Cerebellar nuclear complex (tissue), 1 donor: ENCODE data around the gene TNFRSF12A.
A peak's percentile ranks its signal among the peaks of the same experiment; 100 is the strongest.

ENCODE experiments used
- DNase-seq, 2 experiments: peaks; one replicate each; lab custom pipeline; 2025; lab: John Stamatoyannopoulos, UW

Gene TNFRSF12A

GRCh38 chr16:3012828-3013420 lies 7.2 kb upstream of the TNFRSF12A start, which contains the start of gene CLDN9:
Gene CLDN9 (plus strand): TSS chr16:3012923. CDS start chr16:3013363, 440 bp downstream.
- DNase-seq: no peak

DNA sequence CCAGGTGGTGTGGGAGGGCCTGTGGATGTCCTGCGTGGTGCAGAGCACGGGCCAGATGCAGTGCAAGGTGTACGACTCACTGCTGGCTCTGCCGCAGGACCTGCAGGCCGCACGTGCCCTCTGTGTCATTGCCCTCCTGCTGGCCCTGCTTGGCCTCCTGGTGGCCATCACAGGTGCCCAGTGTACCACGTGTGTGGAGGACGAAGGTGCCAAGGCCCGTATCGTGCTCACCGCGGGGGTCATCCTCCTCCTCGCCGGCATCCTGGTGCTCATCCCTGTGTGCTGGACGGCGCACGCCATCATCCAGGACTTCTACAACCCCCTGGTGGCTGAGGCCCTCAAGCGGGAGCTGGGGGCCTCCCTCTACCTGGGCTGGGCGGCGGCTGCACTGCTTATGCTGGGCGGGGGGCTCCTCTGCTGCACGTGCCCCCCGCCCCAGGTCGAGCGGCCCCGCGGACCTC lies 6.6 kb upstream of the TNFRSF12A start:
- DNase-seq: no peak

DNA sequence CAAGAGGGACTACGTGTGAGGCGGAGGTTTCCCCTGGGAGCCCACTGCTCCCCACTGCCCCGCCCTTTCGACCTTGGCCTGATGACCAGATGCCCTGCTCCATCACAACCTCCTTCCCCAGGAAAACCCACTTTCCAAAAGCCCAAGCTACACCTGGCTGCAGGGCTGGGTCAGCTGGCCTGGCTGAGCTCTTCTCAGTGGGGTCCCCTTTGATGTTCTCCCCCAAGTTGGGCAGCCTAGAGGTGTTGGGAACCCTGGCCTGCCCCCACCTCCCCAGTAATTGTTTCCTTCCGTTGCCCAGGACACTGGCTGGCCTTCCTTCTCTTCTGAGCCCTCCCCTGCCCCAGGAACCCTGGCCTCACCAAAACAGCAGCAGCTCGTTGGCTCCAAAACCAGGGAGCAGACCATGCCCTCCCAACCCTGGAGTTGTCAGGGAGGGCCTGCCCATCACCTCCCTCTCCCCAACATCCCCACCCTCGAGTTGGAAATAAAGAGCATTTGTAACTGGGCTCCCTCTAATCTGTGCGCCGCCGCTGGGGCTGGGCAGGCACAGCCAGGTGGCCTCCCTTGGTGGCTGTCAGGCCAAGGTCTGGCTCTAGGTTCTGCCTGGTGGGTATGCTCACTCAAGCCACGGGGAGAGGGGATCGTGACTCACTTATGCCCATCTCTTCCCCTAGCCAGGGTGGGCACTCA lies 6.0 kb upstream of the TNFRSF12A start:
- no peak for DNase-seq

- no peak for DNase-seq
Measured at GRCh38 chr16:3014971-3015370, 5.2 kb upstream of the TNFRSF12A start.

DNA sequence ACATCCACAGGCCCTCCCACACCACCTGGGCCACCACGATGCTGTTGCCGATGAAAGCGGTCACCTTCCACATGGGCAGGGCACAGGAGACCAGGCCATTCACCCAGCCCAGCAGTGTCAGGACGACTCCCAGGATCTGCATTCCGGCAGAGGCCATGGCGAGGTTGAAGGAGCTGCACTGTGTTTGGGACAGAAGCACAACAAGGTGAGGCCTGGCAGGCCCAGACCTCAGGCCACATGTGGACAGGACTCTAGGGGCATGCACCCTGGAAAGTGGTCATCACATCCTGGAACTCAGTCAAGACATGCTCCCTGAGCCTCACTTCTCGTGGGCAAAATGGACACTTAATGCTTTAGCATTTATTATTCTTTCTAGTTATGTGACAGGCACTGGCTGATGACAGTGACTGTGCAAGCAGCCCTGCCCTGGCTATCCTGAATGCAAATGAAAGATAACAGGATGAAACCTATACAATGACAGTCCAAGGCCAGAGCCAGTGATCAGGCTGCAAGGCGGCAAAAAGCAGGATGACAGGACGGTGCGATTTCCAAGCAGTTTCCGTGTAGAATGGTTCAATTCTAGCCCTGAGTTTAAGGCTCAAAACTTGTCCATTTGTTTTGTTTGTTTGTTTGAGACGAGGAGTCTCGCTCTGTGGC lies 4.2 kb upstream of the TNFRSF12A start:
- DNase-seq: no peak

GRCh38 chr16:3017344-3017743 lies 2.8 kb upstream of the TNFRSF12A start:
- DNase-seq: no peak

GRCh38 chr16:3017794-3018506 lies 2.2 kb upstream of the TNFRSF12A start, which contains the start of gene CLDN6:
Gene CLDN6 (minus strand): TSS chr16:3018183. CDS start chr16:3016021, 2,162 bp downstream.
- no peak for DNase-seq

DNA sequence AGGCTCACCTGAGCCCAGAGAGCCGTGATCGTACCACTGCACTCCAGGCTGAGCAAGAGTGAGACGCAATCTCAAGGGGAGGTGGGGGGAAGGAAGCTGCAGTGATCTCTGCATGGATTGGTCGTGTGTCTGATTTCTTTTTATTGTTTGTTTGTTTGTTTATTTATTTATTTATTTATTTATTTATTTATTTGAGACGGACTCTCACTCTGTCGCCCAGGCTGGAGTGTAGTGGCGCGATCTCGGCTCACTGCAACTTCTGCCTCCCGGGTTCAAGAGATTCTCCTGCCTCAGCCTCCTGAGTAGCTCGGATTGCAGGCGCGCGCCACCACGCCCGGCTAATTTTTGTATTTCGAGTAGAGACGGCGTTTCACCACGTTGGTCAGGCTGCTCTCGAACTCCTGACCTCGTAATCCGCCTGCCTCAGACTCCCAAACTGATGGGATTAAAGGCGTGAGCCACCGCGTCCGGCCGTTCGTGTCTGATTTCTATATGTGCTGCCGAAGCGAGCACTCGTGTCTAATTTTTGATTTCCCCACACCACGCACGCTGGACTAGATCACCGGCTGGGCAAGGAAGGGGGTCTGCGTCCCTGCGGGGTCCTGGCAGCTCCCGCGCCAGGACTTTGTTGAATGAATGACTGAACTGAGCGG lies 448 bp upstream of the TNFRSF12A start:
- DNase-seq: no peak

- no peak for DNase-seq
Measured at GRCh38 chr16:3020604-3021448, 658 bp downstream of the TNFRSF12A start.

DNA sequence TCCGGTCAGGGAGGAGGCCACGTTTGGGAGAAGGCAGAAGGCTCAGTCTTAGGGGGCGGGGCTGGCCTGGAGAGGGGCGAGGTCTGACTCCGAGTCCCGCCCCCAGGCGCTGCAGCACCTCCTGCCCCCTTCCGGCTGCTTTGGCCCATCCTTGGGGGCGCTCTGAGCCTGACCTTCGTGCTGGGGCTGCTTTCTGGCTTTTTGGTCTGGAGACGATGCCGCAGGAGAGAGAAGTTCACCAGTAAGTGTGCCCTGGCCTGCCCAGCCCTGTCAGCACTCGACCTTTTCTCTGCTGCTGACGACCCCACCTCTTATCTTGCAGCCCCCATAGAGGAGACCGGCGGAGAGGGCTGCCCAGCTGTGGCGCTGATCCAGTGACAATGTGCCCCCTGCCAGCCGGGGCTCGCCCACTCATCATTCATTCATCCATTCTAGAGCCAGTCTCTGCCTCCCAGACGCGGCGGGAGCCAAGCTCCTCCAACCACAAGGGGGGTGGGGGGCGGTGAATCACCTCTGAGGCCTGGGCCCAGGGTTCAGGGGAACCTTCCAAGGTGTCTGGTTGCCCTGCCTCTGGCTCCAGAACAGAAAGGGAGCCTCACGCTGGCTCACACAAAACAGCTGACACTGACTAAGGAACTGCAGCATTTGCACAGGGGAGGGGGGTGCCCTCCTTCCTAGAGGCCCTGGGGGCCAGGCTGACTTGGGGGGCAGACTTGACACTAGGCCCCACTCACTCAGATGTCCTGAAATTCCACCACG lies 1.5 kb downstream of the TNFRSF12A start:
- no peak for DNase-seq

DNA sequence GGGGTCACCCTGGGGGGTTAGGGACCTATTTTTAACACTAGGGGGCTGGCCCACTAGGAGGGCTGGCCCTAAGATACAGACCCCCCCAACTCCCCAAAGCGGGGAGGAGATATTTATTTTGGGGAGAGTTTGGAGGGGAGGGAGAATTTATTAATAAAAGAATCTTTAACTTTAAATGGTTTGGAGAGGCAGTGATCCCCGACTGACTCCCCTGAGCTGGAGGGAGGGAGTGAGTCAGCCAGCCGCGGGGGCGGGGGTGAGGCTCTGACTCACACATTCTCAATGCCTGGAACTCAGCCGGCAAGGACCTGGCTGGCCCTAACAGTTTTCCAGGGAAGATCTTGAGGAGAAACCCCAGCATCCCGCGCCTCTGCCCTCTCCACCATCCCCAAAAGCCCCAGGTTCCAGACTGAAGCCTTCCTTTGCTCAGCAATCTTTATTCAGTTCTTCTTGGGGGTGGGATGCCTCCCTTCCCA lies 2.1 kb downstream of the TNFRSF12A start:
- no peak for DNase-seq

- no peak for DNase-seq
Measured at GRCh38 chr16:3022684-3023414, 2.7 kb downstream of the TNFRSF12A start.

GRCh38 chr16:3023415-3023668 lies 3.2 kb downstream of the TNFRSF12A start:
- DNase-seq: no peak

DNA sequence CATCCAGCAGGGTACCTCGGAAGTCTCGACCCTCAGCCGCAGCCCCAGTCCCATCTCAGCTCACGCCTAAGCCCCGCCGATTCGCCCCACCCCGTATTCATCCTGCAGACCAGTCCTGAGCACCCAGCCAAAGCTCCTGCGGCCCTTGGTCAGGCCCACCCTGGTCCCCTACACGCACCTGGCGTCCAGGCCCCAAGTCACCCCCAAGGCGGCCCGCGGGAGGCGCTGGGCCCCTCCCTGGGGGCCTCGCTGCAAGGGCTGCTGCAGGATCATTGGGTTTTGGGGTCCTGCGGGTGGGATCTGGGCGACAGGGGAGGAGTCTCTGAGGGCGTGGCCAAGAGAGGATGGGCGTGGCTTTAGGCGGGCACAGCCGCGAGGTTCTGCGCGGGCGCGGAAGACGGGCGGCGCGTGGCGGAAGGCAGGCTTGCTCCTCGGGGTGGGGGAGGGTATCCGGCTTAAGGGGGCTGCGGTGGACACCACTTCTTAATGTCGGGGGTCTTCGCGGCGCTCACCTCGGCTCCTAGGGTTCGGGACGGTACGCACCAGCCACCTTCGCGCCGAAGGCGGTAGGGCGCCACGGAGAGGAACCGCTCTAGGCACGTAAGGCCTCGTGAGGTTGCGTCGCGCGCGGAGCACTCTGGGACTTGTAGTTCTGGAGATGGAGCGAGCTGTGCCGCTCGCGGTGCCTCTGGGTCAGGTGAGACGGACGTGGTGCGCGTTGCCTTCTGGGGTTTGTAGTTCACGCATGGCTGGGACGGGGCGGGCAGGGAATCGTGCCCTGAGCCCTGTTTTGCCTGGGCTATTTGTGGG lies 3.7 kb downstream of the TNFRSF12A start, which contains the start of the genes HCFC1R1 and THOC6:
Gene HCFC1R1, minus strand, starts transcription at position 274 of the 810 bp plus-strand sequence. Its CDS starts 1 bp downstream, at position 273.
Gene THOC6, plus strand, starts transcription at position 367 of the 810 bp plus-strand sequence. Its CDS starts 292 bp downstream, at position 659.
- DNase-seq: peak; percentile 80 to 85

DNA sequence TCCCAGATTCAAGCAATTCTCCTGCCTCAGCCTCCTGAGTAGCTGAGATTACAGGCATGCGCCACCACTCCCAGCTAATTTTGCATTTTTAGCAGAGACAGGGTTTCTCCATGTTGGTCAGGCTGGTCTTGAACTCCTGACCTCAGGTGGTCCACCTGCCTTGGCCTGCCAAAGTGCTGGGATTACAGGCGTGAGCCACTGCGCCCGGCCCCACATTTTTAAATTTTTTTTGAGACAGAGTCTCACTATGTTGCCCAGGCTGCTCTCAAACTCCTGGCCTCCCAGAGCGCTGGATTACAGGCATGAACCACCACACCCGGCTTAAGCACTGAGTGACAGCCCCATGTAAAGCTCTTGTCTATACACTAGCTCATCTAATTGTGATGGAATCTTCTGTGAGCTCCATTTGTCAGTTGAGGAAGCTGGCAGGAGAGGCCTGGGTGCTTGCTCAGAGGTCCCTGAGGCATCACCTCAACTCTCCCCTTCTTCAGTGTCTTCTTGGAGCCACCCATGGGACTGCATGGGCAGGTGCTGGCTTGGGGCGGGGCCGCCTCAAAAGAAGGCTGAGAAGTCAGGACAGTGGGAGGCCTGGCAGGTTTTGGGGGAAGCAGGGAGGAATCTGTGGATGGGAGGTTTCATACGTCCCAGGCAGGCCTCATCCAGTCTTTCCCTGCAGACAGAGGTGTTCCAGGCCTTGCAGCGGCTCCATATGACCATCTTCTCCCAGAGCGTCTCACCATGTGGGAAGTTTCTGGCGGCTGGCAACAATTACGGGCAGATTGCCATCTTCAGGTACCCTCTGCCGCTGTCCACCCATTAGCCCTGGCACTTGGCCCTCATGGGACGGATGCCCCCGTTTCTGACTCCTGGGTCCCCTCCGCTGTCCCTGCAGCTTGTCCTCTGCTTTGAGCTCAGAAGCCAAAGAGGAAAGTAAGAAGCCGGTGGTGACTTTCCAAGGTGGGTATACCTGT lies 5.1 kb downstream of the TNFRSF12A start:
- DNase-seq: no peak

DNA sequence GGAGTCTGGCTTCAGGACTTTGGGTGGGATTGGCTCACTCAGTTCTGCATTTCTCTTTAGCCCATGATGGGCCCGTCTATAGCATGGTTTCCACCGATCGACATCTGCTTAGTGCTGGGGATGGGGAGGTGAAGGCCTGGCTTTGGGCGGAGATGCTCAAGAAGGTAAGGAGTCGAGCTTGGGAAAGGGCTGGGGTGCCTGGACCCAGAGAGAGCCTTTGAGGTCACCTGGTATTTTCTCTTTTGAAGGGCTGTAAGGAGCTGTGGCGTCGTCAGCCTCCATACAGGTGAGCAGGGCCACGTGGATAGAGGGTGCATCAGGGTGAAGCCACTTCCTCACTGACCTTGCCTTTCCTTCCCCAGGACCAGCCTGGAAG lies 5.8 kb downstream of the TNFRSF12A start:
- DNase-seq: no peak
